ENCODE results near the gene CRISP1.
"Not testable (repeated sequence)": the region's sequence is repeated elsewhere in the genome, so short reads cannot be mapped to it uniquely, and the experiment has no call there.

CRISP1 gene

DNA sequence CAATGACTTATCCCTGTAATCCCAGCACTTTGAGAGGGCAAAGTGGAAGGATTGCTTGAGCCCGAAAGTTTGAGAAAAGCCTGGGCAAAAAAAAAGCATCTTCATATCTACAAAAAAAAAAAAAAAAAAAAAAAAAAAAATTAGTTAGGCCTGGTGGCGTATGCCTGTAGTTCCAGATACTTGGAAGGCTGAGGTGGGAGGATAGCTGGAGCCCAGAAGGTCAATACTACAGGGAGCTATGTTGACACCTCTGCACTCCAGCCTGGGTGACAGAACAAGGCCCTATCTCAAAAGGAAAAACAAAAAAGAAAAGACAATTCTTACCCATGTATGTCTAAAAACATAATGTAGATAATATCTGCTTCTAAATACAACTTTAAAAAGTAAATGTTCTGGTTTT is 27.2 kb downstream of the CRISP1 start:
- no peak for DNase-seq

DNA sequence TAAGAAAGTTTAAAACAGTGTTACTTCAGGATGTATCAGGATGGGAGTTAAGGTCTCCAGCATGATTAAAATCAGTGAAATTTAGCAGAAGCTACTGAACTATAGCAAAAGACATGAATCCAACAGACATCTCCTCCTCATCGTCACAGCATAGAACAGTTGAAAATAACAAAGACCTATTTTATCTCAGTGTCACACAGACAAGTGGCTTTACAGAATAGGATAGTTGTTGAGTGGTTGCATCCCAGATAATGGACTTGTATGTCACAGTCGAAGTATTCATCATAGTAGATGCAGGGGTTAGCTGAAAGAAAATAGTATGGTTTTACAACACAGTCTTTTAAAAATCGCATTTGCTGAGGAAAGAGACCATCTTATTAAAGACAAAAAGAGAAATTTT is 31.2 kb downstream of the CRISP1 start:
- DNase-seq: no peak

DNA sequence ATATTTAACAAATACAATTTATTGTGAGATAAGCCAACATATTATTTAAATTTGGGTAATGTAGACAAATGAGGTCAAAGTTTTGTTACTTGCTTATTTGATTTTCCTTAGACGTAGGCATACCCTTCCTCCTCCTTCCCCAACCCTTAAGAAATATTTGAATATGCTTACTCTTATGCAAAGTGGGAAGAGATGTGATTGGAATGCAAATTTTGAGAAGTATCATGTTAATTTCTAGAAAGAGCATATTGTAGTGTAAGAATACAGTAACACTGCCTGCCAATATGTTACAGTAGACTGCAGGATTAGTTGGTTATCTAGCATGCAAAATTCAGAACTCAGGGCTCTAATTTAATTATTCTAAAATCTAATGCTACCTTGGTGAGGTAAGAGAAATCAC is 32.9 kb downstream of the CRISP1 start:
- DNase-seq: no peak

DNA sequence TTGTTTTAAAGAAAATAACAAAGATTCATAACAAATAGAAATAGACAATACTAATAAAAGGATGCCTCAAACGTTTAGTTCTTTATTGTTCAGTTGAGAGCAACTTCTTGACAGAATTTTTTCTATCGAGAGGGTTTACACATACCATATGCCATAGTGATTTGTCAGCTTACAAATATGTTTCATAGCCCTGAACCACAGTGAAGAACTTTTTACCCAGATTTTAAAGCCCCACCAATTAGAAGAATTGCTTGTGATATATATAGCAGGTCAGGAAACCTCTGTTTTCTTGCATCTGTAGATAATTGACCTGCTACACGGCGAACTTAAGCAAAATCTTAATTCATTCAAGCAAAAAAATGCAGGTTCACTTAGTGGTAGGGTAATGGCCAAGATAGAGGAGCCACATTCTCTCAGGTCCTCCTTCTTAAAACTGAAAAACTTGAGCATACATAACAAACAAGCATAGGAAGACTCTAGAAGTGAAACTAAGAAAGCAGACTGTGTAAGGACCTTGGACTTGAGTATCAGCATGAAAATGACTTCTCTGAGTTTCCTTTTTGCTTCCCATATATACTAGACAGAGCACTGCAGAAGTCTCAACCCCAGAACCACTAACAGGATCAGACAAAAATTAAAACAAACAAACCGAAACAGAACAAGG is 39.5 kb downstream of the CRISP1 start:
- DNase-seq: no peak

DNA sequence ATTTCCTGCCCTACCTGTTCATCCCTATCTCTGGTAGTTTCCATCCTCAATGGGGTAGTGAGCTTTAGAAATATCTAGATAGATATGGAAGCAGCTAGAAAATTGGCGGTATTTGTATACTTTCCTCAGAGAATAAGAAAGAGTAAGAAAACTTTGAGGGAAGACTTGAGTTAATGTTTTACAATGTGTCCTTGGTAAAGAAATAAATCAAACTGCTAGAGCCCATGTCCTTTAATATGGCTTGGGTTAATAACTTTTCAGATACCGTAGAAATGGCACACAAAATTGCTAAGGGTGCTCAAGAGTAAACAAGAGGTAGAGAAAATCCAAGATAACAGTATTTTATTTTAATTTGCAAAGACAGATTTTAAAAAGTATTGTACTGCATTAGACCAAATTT is 51.2 kb downstream of the CRISP1 start:
- DNase-seq: no peak

DNA sequence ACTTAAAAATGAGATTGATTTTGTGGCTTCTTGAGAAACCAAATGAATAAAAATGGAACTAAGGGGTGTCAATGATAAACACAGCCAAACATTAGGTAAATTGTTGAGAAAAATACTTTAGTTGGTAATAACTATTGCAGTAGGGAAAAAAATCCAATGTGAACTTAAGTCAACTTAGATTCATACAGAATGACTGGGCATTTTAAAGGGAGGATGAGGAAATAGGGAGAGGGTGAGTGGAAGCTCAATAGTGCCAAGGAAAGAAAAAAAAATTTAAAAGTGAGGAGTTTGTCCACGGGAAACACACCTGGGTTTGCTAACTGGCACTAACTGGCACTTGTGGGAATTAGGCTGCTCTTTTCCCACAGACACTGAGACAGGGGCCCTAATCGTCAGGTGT is 53.1 kb downstream of the CRISP1 start:
- DNase-seq: no peak

DNA sequence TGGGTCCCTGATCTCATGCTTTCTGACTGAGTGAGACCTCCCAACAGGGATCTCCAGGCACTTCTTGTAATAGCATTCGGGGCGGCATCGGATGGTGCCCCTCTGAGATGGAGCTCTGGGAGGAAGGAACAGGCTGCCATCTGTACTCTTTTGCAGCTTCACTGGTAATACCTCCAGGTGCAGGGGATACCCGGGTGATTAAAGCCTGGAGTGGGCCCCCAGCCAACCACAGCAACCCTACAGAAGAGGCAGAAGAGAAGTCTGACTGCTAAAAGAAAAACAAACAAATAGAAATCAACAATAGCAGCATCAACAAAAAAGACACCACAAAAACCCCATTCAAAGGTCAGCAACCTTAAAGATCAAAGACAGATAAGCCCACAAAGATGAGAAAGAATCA is 60.2 kb downstream of the CRISP1 start:
- DNase-seq: no peak

DNA sequence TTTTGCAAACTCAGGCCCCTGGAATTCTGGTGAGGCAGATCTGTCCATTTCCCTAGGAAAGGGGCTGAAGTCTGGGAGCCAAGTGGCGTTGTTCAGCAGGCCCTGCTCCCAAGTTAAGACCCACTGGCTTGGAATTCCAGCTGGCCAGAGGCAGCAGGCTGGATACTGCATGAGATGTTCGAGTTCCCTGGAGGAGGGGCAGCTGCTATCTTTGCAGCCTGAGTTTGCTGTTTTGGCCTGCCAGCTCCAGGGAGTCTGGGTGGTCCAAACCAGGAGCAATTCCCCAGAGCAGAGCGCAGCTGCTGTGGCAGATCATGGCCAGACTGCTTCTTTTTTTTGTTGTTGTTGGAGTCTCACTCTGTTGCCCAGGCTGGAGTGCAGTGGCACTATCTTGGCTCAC is 61.1 kb downstream of the CRISP1 start:
- no peak for DNase-seq

DNA sequence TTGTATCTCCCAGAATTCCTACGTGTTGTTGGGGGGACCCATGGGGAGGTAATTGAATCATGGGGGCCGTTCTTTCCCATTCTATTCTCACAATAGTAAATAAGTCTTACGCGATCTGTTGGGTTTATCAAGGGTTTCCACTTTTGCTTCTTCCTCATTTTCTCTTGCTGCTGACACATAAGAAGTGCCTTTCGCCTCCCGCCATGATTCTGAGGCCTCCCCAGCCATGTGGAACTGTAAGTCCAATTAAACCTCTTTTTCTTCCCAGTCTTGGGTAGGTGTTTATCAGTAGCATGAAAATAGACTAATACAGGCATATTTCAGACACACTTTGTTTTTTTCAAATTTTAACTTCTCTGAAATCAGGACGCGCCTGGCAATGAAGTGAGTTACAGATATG is 64.8 kb downstream of the CRISP1 start:
- no peak for DNase-seq

DNA sequence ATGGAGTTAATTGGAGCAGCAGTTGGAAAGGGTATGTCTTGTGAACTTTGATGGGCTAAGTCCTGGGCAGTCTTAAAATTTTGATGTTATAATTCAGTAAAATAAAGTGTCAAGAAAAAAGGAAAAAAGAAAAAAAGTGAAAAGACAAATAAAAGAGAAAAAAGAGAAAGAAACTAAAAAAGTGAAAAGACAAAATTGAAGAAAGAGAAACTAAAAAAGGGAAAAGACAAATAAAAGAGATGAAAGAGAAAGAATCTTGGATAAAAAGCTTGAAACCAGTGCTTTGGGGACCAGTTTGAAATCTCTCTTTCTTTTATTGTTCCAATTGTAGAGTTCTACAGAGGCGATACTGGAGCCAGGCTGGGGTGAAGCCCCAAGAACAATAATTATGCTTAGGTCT is 67.2 kb downstream of the CRISP1 start:
- DNase-seq: no peak

DNA sequence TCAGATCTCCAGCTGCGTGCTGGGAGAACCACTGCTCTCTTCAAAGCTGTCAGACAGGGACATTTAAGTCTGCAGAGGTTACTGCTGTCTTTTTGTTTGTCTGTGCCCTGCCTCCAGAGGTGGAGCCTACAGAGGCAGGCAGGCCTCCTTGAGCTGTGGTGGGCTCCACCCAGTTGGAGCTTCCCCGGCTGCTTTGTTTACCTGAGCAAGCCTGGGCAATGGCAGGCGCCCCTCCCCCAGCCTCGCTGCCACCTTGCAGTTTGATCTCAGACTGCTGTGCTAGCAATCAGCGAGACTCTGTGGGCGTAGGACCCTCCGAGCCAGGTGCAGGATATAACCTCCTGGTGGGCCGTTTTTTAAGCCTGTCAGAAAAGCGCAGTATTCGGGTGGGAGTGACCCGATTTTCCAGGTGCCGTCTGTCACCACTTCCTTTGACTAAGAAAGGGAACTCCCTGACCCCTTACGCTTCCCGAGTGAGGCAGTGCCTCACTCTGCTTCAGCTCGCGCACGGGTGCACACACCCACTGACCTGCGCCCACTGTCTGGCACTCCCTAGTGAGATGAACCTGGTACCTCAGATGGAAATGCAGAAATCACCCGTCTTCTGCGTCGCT is 69.4 kb downstream of the CRISP1 start:
- DNase-seq: not testable (repeated sequence)

DNA sequence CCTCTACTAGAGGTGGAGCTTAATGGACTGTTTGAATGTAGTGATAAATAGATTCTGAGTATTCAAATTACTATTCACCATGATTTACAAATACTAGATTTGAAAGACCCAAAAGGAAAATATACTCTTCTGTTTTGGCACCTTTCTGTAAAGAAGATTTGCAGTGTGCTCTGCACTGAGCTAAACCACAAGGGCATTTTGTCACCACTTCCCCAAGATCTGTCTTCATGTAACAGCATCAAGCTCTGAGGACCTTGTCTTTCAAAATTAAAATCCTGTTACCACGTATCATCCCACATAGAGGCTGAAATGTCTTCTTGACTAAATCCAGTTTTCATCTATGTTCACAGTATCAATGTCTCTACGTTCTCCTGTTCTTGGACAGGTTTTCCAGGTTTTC is 76.0 kb downstream of the CRISP1 start:
- DNase-seq: no peak

DNA sequence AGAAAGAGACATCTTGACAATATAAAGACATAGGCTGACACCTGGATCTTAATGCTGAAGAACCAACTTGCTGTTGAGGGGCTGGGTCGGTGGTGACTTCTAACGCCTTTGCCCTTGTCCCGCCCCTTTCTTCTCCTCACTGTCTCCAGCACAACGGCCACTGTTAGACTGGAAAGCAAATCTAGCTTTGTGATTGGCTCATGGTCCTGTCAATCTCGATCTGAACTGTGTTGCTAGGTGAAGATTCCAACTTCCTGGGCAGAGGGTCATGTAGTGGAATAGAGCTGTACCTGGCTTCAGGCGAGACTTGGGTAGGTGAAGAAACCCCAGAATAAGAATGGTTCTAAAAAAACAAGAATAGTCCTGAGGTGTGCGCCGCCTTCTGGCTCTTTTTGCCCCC is 79.2 kb downstream of the CRISP1 start, which contains the start of gene PGK2:
Gene PGK2, minus strand, starts transcription at position 110 of the 400 bp plus-strand sequence. Its CDS starts 98 bp downstream, at position 12.
- DNase-seq: no peak

DNA sequence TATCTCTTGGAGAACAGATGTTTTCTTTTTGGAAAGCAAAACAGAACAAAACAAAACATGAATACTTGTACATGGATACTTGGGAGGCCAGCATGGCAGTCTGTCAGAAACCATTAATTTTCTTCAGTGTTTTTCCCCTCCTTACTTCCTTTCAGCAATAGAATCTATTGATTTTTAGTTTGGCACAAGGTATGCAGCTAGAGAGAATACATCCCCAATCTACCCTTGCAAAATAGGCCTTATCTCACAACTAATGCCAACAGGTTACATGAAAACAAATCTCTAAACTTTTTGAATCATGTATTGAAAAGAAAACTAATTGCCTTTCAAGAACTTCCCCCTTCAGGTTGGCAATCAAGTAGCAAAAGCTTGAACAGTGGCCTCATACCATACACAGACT is 82.1 kb downstream of the CRISP1 start:
- DNase-seq: no peak

Measured in CD4-positive, alpha-beta T cell treated with Interleukin-21 for 1 hour (primary cell).